Measurements from ENCODE around the gene GREB1L. TPM values are rescaled to one million over a fixed set of nuclear protein-coding genes. Genes with fewer than 3 reads are reported as not detected.
A peak's percentile ranks its signal among the peaks of the same experiment; 100 is the strongest.
"Not testable (repeated sequence)": the region's sequence is repeated elsewhere in the genome, so short reads cannot be mapped to it uniquely, and the experiment has no call there.

The GREB1L gene
- total RNA-seq, 1 experiment from 2014 or later: 75.4 TPM

DNA sequence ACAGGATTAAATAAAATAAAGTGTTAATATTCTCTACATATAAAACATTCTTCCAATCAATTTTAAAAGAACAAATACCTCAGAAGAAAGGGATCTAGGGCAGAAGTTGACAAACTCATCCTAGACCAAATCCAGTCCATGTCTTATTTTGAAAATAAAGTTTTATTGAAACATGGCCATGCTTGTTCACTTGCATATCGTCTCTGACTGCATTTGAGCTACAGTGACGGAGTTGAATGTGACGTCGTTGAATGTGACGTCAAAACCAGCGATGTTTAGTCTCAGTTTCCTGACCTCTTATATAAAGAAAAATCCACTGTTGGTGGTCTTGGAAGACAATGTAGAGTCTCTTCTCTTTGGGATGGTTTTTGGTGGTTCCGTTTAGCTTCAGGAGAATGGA, 33.6 kb downstream of the GREB1L start:
- H3K27me3 Mint-ChIP-seq (ENCODE audit: insufficient read depth, unreplicated experiment): no peaks in the 10 kb centered on the region
- Histone ChIP-seq H3K27me3 (replicated peaks; ENCODE audit: control insufficient read depth, insufficient read depth, low read length) (no peaks in the 10 kb centered on the region), H3K36me3 (ENCODE audit: control insufficient read depth, insufficient read depth, low read length) (no peaks in the 10 kb centered on the region), H3K9me3 (no peaks in the 10 kb centered on the region), H3K4me1 (peaks cover 22% of the 10 kb centered on the region), H3K4me3 (ENCODE audit: low read depth, low read length) (no peak overlapping the region)
- no peaks in the 10 kb centered on the region for H3K9me3 Mint-ChIP-seq (ENCODE audit: unreplicated experiment)
- DNase-seq: no peak
- H3K4me1 Mint-ChIP-seq (ENCODE audit: low read depth, unreplicated experiment): peaks cover 14% of the 10 kb centered on the region
- intact Hi-C loops (cut with micrococcal nuclease; ENCODE audit: unreplicated experiment): no loop called here
- BruUV-seq (replicated peaks): no TSS peak
- no peak overlapping the region for H3K27ac Mint-ChIP-seq (ENCODE audit: unreplicated experiment)
- peaks cover 26% of the 10 kb centered on the region for H3K36me3 Mint-ChIP-seq (ENCODE audit: insufficient read depth, unreplicated experiment)
- ChIA-PET CTCF (no interaction called here), POLR2A (no interaction called here)
- no peak overlapping the region for H3K4me3 Mint-ChIP-seq (ENCODE audit: unreplicated experiment)
- TF ChIP-seq, protein P1, sequence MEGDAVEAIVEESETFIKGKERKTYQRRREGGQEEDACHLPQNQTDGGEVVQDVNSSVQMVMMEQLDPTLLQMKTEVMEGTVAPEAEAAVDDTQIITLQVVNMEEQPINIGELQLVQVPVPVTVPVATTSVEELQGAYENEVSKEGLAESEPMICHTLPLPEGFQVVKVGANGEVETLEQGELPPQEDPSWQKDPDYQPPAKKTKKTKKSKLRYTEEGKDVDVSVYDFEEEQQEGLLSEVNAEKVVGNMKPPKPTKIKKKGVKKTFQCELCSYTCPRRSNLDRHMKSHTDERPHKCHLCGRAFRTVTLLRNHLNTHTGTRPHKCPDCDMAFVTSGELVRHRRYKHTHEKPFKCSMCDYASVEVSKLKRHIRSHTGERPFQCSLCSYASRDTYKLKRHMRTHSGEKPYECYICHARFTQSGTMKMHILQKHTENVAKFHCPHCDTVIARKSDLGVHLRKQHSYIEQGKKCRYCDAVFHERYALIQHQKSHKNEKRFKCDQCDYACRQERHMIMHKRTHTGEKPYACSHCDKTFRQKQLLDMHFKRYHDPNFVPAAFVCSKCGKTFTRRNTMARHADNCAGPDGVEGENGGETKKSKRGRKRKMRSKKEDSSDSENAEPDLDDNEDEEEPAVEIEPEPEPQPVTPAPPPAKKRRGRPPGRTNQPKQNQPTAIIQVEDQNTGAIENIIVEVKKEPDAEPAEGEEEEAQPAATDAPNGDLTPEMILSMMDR (IDR thresholded peaks at IDR 0.05; ENCODE audit: insufficient read depth in 1 of 2, low read depth in 1 of 2, low read length in 1 of 2, severe bottlenecking in 1 of 2, unreplicated experiment in 1 of 2): no peak

DNA sequence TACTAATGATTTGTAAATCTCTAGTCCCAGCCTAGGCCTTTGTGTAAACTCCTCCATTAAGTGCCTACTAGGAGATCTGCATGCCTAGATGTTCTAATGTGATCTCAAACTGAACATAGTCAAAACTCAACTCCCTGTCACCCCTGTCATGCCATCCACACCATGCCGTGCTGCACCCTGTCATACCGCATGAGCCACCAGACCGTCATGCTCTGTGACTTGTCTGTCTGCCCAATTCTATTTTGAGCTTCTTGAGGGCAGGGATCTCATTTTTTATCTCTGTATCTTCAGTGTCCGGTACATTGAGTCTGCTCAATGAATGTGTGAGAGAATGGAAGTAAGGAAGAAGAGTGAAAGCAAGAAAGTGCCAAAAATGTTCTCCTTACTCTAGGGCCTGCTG, 35.5 kb downstream of the GREB1L start:
- Histone ChIP-seq H3K9me3 (no peaks in the 10 kb centered on the region), H3K27me3 (replicated peaks; ENCODE audit: control insufficient read depth, insufficient read depth, low read length) (no peaks in the 10 kb centered on the region), H3K4me1 (peaks cover 20% of the 10 kb centered on the region), H3K4me3 (ENCODE audit: low read depth, low read length) (no peak overlapping the region), H3K36me3 (ENCODE audit: control insufficient read depth, insufficient read depth, low read length) (no peaks in the 10 kb centered on the region)
- DNase-seq: no peak
- H3K9me3 Mint-ChIP-seq (ENCODE audit: unreplicated experiment): no peaks in the 10 kb centered on the region
- H3K27ac Mint-ChIP-seq (ENCODE audit: unreplicated experiment): no peak overlapping the region
- H3K4me3 Mint-ChIP-seq (ENCODE audit: unreplicated experiment): no peak overlapping the region
- intact Hi-C loops (cut with micrococcal nuclease; ENCODE audit: unreplicated experiment): no loop called here
- TF ChIP-seq, protein P1 (IDR thresholded peaks at IDR 0.05; ENCODE audit: insufficient read depth in 1 of 2, low read depth in 1 of 2, low read length in 1 of 2, severe bottlenecking in 1 of 2, unreplicated experiment in 1 of 2): no peak
- peaks cover 26% of the 10 kb centered on the region for H3K36me3 Mint-ChIP-seq (ENCODE audit: insufficient read depth, unreplicated experiment)
- H3K27me3 Mint-ChIP-seq (ENCODE audit: insufficient read depth, unreplicated experiment): no peaks in the 10 kb centered on the region
- ChIA-PET POLR2A (no interaction called here), CTCF (no interaction called here)
- H3K4me1 Mint-ChIP-seq (ENCODE audit: low read depth, unreplicated experiment): peaks cover 20% of the 10 kb centered on the region
- no TSS peak for BruUV-seq (replicated peaks)

DNA sequence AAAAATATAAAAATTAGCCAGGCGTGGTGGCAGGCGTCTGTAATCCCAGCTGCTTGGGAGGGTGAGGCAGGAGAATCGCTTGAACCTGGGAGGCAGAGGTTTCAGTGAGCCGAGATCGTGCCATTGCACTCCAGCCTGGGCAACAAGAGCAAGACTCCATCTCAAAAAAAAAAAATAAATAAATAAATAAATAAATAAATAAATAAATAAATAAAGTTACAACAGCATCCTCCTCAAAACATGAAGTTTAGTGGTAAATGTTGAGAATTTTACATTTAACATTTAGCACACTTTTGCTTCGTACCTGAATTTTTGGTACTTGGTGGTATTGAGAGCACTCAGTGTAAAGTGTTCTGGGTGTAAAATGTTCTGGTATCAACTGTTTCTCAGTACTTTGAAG, 36.2 kb downstream of the GREB1L start:
- Mint-ChIP-seq H3K36me3 (ENCODE audit: insufficient read depth, unreplicated experiment) (peaks cover 26% of the 10 kb centered on the region), H3K4me1 (ENCODE audit: low read depth, unreplicated experiment) (peaks cover 20% of the 10 kb centered on the region)
- intact Hi-C loops (cut with micrococcal nuclease; ENCODE audit: unreplicated experiment); H3K27me3 ChIP-seq (replicated peaks; ENCODE audit: control insufficient read depth, insufficient read depth, low read length); POLR2A ChIA-PET; H3K27ac Mint-ChIP-seq (ENCODE audit: unreplicated experiment); CTCF ChIA-PET; H3K27me3 Mint-ChIP-seq (ENCODE audit: insufficient read depth, unreplicated experiment); DNase-seq; H3K4me3 Mint-ChIP-seq (ENCODE audit: unreplicated experiment); H3K9me3 ChIP-seq; BruUV-seq (replicated peaks); H3K9me3 Mint-ChIP-seq (ENCODE audit: unreplicated experiment); H3K4me3 ChIP-seq (ENCODE audit: low read depth, low read length); H3K36me3 ChIP-seq (ENCODE audit: control insufficient read depth, insufficient read depth, low read length): not testable (repeated sequence)
- peaks cover 20% of the 10 kb centered on the region for H3K4me1 ChIP-seq

- TF ChIP-seq, protein P1 (IDR thresholded peaks at IDR 0.05; ENCODE audit: insufficient read depth in 1 of 2, low read depth in 1 of 2, low read length in 1 of 2, severe bottlenecking in 1 of 2, unreplicated experiment in 1 of 2): no peak
- BruUV-seq (replicated peaks): no TSS peak
- H3K4me1 ChIP-seq: peaks cover 34% of the 10 kb centered on the region
- DNase-seq: no peak
- Mint-ChIP-seq H3K36me3 (ENCODE audit: insufficient read depth, unreplicated experiment) (peaks cover 16% of the 10 kb centered on the region), H3K4me3 (ENCODE audit: unreplicated experiment) (no peak overlapping the region), H3K27me3 (ENCODE audit: insufficient read depth, unreplicated experiment) (no peaks in the 10 kb centered on the region), H3K9me3 (ENCODE audit: unreplicated experiment) (no peaks in the 10 kb centered on the region), H3K27ac (ENCODE audit: unreplicated experiment) (peak overlapping the region; percentile 7), H3K4me1 (ENCODE audit: low read depth, unreplicated experiment) (peaks cover 20% of the 10 kb centered on the region)
- H3K27me3 ChIP-seq (replicated peaks; ENCODE audit: control insufficient read depth, insufficient read depth, low read length): no peaks in the 10 kb centered on the region
- no peaks in the 10 kb centered on the region for H3K36me3 ChIP-seq (ENCODE audit: control insufficient read depth, insufficient read depth, low read length)
- intact Hi-C loops (cut with micrococcal nuclease; ENCODE audit: unreplicated experiment): no loop called here
- H3K9me3 ChIP-seq: no peaks in the 10 kb centered on the region
- ChIA-PET POLR2A (interaction anchor here (0.6 kb wide), 1 partner anchor 18 kb away, joined by 6 read pairs; no protein-coding TSS in a partner anchor), CTCF (no interaction called here)
- H3K4me3 ChIP-seq (ENCODE audit: low read depth, low read length): no peak overlapping the region
These were observed 39.6 kb downstream of the GREB1L start for GRCh38 chr18:21281603-21282002.

Measured in Caco-2 (cell line).